Chondrocyte (in vitro differentiated cells): ENCODE measurements around the gene ZNF418. TPM values are rescaled to one million over a fixed set of nuclear protein-coding genes. Genes with fewer than 3 reads are reported as not detected.
"Not testable (repeated sequence)": the region's sequence is repeated elsewhere in the genome, so short reads cannot be mapped to it uniquely, and the experiment has no call there.

Source experiments
- DNase-seq: peaks from one replicate; pipeline ENCODE4 v3.0.0; 2021; ENCODE audit warnings: mixed read lengths, low spot score
- H3K27ac Mint-ChIP-seq: one replicate; pipeline ENCODE4 v1.8.0; 2021; ENCODE audit warnings: mild to moderate bottlenecking, moderate library complexity, mixed read lengths; ENCODE audit not compliant: unreplicated experiment
- H3K27me3 Mint-ChIP-seq: 2 replicates; pipeline ENCODE4 v1.8.0; 2021; ENCODE audit warnings: low read depth, mixed read lengths
- H3K36me3 Mint-ChIP-seq: 2 replicates; pipeline ENCODE4 v1.8.0; 2021; ENCODE audit warnings: low read depth, mixed read lengths
- H3K4me1 Mint-ChIP-seq: 2 replicates; pipeline ENCODE4 v1.8.0; 2021; ENCODE audit warnings: low read depth, mild to moderate bottlenecking, mixed read lengths
- H3K4me3 Mint-ChIP-seq: one replicate; pipeline ENCODE4 v1.8.0; 2021; ENCODE audit warnings: mild to moderate bottlenecking, moderate library complexity, mixed read lengths; ENCODE audit not compliant: unreplicated experiment
- H3K9me3 Mint-ChIP-seq: 2 replicates; pipeline ENCODE4 v1.8.0; 2021; ENCODE audit warnings: low read depth, mixed read lengths
- total RNA-seq: library from RNA; stranded (reverse); gene quantifications from 3 replicates; pipeline ENCODE4 v1.2.1, GENCODE V29; 2021
- TF ChIP-seq, protein P1 (sequence below): fragments of 200-600 bp; sonication (generic); IDR thresholded peaks from 2 replicates; pipeline ENCODE4 v1.5.0; 2021; ENCODE audit warnings: antibody characterized with exemption, mild to moderate bottlenecking, moderate library complexity

ZNF418 gene
- total RNA-seq, 1 donor from 2014 or later = 6.4 TPM

DNA sequence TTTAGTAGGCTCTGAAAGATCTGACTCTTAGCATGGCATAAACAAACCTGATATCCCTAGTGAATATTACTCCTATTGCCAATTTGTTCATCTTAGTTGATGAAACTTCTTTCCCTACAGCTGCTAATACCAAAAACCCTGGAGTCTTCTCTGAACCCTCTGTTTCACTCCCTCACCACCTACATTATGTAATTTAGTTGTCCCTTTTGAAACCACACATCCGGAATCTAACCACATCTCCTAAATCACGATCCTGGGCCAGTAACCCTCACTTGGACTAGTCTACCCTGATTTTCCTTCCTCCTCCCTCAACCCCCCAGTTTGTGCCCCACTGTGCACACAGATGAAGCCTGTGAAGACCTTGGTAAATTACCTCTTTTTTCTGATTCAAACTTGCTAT is 11.1 kb upstream of the ZNF418 start:
- no peaks in the 10 kb centered on the region for H3K27me3 Mint-ChIP-seq
- H3K36me3 Mint-ChIP-seq = peaks cover 32% of the 10 kb centered on the region
- H3K4me3 Mint-ChIP-seq = peak overlapping the region; percentile 89
- TF ChIP-seq, protein P1, sequence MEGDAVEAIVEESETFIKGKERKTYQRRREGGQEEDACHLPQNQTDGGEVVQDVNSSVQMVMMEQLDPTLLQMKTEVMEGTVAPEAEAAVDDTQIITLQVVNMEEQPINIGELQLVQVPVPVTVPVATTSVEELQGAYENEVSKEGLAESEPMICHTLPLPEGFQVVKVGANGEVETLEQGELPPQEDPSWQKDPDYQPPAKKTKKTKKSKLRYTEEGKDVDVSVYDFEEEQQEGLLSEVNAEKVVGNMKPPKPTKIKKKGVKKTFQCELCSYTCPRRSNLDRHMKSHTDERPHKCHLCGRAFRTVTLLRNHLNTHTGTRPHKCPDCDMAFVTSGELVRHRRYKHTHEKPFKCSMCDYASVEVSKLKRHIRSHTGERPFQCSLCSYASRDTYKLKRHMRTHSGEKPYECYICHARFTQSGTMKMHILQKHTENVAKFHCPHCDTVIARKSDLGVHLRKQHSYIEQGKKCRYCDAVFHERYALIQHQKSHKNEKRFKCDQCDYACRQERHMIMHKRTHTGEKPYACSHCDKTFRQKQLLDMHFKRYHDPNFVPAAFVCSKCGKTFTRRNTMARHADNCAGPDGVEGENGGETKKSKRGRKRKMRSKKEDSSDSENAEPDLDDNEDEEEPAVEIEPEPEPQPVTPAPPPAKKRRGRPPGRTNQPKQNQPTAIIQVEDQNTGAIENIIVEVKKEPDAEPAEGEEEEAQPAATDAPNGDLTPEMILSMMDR = no peak
- H3K4me1 Mint-ChIP-seq = peaks cover 18% of the 10 kb centered on the region
- peaks cover 48% of the 10 kb centered on the region for H3K9me3 Mint-ChIP-seq
- peak overlapping the region; percentile 64 for H3K27ac Mint-ChIP-seq
- no peak for DNase-seq

- Mint-ChIP-seq H3K4me3 (no peak overlapping the region), H3K4me1 (peaks cover 10% of the 10 kb centered on the region), H3K9me3 (peaks cover 62% of the 10 kb centered on the region), H3K36me3 (peaks cover 47% of the 10 kb centered on the region), H3K27me3 (no peaks in the 10 kb centered on the region), H3K27ac (no peak overlapping the region)
- DNase-seq = no peak
- TF ChIP-seq, protein P1 = no peak
Measured at GRCh38 chr19:57941593-57941992, 6.4 kb upstream of the ZNF418 start.

GRCh38 chr19:57935731-57936130 is 529 bp upstream of the ZNF418 start:
- DNase-seq = no peak
- H3K4me3 Mint-ChIP-seq = no peak overlapping the region
- H3K27ac Mint-ChIP-seq = no peak overlapping the region
- peaks cover 39% of the 10 kb centered on the region for H3K9me3 Mint-ChIP-seq
- TF ChIP-seq, protein P1 = no peak
- peaks cover 12% of the 10 kb centered on the region for H3K4me1 Mint-ChIP-seq
- H3K36me3 Mint-ChIP-seq = peaks cover 38% of the 10 kb centered on the region
- H3K27me3 Mint-ChIP-seq = no peaks in the 10 kb centered on the region

DNA sequence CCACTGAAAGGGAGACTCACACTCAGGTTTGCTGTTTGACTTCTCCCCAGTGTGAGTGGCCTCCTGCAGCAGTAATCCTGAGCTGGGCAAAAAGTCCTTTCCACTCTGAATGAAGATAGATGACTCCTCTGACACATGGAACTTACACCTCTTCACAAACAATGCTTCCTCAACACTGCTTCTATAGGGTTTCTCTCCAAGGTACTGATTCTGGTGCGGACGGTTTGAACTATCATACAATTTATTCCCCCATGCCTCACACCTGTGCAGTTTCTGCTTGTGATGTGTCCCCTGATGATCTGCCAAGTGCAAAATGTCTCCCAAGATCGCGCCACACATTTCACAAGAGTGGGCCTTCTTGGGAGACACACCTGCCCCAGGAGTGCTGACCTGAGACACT is 7.6 kb downstream of the ZNF418 start:
- H3K9me3 Mint-ChIP-seq = peaks cover 62% of the 10 kb centered on the region
- DNase-seq = no peak
- peaks cover 68% of the 10 kb centered on the region for H3K36me3 Mint-ChIP-seq
- TF ChIP-seq, protein P1 = no peak
- no peak overlapping the region for H3K27ac Mint-ChIP-seq
- H3K4me3 Mint-ChIP-seq = no peak overlapping the region
- H3K27me3 Mint-ChIP-seq = no peaks in the 10 kb centered on the region
- no peaks in the 10 kb centered on the region for H3K4me1 Mint-ChIP-seq

- DNase-seq, H3K27me3 Mint-ChIP-seq: not testable (repeated sequence)
- Mint-ChIP-seq H3K27ac (peak within 1 kb of the TSS; percentile 94), H3K4me3 (peak within 1 kb of the TSS; percentile 95), H3K9me3 (peaks cover 23% of the 10 kb centered on the region), H3K36me3 (peaks cover 42% of the 10 kb centered on the region), H3K4me1 (peaks cover 28% of the 10 kb centered on the region)
- TF ChIP-seq, protein P1 = peak; percentile 58
Measured at GRCh38 chr19:57916168-57916995, 18.8 kb downstream of the ZNF418 start, which contains the start of gene ZNF417. ZNF417 (minus strand) TSS chr19:57916592; CDS start chr19:57916411, 181 bp downstream.
